NCI-H128 (cell line): ENCODE results near the gene DIAPH1.

Experiments
- DNase-seq: peaks from one replicate; lab custom pipeline; 2025; ENCODE audit not compliant: unreplicated experiment; lab: John Stamatoyannopoulos, UW

The DIAPH1 gene

DNA sequence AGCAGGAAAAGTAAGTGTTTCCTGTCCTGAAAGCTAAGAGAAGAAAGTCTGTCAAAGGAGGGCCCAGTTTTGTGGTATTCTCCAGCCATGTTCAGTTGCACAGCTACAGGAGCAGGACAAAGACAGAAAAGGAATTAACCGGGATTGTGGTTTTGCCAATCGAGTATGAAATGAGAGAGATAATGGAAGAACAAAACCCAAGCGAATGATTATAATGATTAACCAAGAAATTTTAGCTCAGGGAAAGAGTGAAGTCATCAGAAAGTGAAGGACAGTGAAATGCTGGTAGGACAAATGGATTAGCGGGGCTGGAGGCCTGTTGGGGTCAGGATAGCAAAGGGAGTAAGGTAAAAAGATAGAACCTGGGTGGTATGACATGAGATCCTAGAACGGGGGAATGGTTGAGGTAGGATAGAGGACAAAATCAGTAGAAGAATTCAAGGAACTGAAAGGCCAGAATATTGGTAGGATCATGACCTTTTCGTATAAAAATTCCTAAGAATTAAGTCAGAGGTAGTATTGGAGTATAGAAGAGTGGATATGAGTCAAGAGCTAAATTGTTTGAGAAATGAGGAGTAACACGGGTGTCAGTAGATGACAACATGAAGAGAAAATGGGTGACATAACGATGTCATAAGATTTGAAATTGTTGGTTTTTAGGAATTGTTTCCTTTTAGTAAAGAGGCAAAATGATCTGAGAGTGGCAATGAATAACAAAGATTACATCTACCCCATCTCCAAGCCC lies 52.8 kb downstream of the DIAPH1 start:
- DNase-seq = no peak

DNA sequence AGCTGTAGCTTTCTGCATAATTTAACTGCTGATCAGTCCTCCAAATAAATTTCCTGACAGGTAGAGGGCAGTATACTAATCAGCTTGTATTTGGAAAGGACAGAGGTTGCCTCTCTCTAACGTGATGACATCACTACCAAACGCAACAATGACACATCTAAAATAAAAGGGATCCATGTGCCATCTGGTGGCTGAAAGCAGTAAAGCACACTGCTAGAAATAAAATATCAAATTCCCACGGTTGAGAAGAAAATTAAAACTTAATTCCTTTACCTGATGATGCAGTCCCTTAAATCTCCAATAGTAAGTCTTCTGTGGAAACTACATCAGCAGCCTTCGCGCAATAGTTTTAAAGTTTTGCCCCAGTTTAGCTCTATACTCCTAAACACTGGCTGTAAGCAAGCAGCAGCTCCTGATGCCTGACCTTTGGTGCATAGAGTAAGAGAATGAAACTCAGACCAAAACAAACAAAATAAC lies 54.5 kb downstream of the DIAPH1 start:
- peak; percentile 40 for DNase-seq

DNA sequence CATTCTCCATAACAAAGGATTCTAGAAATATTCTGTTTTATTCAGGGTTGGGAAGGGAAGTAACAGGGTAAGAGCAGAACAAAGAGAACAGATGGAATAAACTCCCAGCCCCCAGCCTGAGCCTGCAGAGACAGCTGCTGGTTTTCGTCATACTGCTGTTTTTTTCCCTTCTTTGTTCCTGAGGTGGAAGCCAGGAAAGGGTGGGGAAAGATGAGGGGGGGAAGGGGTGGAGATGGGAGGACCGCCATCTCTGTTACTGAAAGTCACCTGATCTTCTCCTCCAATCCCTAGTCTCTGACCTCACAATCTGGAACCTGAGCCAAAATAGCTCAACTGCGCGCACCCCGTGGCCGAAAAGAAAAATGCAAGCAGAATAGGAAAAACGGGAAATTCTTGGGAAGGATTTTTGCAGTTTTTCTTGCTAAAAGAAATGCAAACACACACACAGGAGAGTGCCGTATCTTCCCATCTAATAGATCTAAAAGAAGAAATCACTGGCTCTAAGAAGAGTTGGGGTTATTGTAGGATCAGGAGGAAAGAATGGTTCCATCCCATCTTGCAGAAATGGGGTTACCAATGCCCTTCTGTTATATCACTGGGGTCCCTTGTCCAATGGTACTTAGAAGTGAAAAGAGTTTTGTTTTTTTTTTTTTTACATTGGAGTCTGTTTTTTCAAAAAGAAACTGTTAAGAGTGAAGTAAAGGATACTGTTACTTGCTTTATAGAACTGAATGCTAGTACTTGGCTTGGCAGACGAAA lies 57.9 kb downstream of the DIAPH1 start:
- DNase-seq = peak; percentile 65

- no peak for DNase-seq
Measured at GRCh38 chr5:141560151-141560550, 58.6 kb downstream of the DIAPH1 start.

DNA sequence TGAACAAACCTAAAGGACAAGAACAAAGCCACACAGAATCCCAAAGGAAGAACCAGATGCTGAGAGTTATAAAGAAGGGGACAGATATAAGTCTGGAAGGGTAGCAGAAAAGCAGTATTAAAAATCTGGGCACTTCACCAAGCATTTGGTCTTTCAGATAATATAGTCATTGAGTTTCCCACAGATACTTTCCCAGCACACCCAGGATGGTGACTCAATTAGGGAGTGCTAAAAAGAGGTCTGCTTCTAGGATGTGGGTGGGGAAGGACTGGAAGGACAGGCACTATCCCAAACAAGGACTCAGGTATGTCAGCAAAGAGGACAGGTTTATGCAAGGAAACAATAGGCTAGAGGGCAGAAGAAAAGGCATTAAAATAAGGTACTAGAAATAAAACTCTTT lies 59.3 kb downstream of the DIAPH1 start:
- DNase-seq = no peak

GRCh38 chr5:141558150-141558549 lies 60.6 kb downstream of the DIAPH1 start:
- no peak for DNase-seq

GRCh38 chr5:141557681-141558136 lies 61.1 kb downstream of the DIAPH1 start:
- DNase-seq = peak; percentile 49

DNA sequence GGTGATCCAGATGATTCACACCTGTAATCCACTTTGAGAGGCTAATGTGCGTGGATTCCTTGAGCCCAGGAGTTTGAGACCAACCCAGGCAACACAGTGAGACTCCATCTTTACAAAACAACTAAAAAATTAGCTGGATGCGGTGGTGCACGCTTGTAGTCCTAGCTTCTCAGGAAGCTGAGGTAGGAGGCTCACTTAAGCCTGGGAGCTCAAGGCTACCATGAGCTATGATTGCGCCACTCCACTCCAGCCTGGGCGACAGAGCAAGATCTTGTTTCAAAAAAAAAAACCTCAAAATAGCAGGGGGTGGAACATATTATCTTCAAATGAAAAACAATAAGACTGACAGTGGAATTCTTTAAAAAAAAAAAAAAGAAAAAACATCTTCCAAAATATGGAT lies 70.9 kb downstream of the DIAPH1 start:
- DNase-seq = no peak

GRCh38 chr5:141547488-141547887 lies 71.3 kb downstream of the DIAPH1 start:
- DNase-seq = no peak

DNA sequence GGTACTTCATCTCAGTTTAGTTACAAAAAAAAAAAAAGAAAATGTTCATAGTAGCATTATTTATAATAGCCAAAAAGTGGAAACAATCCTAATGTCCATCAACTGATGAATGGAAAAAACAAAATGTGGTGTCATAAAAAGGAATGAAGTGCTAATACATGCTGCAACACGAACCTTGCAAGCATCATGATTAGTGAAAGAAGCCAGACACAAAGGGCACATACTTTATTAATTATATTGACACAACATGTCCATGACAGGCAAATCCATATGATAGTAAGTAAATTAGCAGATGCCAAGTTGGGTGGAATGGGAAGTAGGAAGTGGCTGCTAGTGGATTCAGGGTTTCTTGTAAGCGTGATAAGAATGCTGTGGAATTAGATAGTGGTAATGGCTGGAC lies 75.7 kb downstream of the DIAPH1 start:
- no peak for DNase-seq

DNA sequence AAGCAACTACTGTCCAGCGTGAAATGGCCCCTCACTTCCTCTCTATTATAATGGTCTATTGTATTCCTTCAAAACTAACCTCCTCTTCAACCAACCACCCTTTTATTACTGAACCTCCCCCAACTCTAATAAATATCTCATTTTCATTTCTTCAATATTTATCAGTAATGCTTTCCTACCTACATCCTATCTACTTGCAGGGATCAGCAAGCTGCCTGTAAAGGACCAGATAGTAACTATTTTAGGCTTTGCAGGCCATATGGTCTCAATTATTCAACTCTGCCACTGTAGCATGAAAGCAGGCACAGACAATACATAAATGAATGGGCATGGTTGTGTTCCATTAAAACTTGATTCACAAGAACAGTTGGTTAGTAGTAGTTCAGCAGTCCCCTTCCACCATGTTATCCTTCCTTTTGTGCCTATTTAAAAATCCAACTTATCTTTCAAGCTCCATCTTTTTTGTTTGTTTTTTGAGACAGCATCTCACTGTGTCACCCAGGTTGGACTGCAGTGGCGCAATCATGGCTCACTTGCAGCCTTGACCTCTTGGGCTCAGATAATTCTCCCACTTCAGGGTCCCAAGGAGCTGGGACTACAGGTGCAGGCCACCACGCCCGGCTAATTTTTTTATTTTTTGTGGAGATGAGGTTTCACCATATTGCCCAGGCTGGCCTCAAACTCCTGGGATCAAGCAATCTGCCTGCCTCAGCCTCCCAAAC lies 84.1 kb downstream of the DIAPH1 start:
- DNase-seq = no peak

DNA sequence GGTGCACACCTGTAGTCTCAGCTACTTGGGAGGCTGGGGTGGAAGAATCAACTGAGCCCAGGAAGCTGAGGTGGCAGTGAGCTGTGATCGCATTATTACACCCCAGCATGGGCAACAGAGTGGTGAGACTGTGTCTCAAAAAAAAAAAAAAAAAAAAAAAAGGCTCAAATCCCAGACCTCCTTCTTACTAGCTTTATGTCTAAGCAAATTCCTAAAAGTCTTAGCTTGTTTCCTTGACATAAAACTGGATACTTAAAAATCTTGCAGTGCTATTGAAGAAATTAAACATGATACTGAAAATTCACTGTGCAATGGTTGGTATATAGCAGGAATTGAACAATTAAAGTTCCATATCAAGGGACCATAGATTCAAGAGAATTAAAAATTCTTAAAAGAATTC lies 84.9 kb downstream of the DIAPH1 start:
- DNase-seq = no peak

- no peak for DNase-seq
Measured at GRCh38 chr5:141532726-141533125, 86.1 kb downstream of the DIAPH1 start.

DNA sequence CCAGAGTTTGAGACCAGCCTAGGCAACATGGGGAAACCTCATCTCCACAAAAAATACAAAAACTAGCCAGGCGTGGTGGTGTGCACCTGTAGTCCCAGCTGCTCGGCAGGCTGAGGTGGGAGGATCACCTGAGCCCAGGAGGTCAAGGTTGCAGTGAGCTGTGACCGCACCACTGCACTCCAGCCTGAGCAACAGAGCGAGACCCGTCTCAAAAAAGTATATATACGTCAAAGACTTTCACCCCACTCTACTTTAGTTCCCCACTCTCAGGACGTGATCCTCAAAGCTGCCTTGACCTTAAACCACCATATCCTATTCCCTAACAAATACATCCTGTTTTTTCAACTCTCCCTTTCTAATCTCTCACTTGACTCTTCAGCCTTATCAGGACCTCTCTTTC lies 88.9 kb downstream of the DIAPH1 start:
- DNase-seq = no peak

DNA sequence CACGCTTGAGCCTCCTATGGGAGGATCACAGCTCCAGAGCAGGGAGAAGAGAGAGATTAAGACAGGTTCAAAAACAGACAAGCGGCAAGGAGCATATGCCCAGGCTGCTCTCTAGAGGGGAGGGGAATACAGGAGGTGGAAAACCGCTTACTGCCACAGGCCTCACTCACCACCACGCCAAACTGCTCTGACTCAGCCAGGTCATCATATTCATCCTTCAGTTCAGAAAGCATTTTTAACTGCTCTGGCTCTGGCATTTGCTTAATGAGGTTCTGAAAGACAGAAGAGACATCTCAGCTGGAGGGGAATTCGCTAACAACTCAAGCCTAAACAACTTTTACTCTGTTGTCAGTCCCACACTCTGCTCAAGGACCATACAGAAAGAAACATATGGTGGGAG lies 89.8 kb downstream of the DIAPH1 start:
- no peak for DNase-seq

DNA sequence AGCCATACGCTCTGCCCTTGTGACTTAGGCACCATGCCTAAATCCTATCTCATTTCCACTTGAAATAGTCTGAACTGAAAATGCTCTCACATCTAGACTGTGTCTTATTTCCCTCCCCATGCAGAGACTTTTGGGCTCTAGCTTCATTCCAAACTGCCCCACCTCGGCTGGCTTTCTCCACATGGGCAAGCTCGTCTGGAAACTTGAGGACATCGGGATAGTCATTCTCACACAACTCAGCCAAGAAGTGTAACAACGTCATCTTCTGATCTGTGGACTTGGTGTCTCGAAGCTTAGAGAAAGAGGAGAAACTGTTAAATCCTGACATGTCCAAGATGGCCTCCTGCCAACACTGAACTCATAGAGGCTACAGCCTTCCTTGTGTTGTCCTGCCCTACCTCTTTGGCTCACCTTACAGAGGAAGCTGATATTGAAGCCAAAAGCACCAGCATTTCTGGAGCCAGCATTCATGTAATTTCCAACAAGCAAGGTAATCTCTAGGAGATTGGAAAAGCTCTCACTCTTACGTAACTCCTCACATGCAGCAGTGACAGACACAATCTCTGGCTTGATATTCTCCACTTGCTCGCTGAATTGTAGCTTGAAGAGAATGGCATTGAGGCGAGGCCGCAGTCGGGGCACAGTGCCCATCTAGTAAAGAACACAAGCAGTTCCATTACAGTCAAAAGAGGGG lies 90.4 kb downstream of the DIAPH1 start:
- DNase-seq = no peak

DNA sequence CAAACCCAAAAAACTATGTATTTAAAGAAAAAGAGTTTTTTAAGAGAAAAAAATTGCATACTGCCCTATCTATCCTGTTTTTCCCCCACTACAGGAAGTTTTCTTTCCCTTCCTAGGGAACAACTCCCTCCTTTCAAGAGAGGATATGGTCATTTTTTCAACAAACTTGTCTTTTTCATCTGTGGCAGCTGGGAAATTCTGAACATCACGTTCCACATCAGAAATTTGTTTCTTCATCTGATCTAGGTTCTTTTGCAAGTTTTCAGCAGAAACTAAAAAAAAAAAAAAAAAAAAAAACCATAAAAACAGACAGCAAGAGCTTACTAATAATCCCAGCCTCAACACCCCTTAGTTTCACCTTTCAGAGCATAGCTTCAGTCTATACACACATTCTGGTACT lies 91.4 kb downstream of the DIAPH1 start:
- no peak for DNase-seq

- DNase-seq = no peak
Measured at GRCh38 chr5:141525653-141526052, 93.1 kb downstream of the DIAPH1 start.

GRCh38 chr5:141524604-141525597 lies 93.9 kb downstream of the DIAPH1 start:
- peak; percentile 17 for DNase-seq

GRCh38 chr5:141523991-141524390 lies 94.8 kb downstream of the DIAPH1 start:
- no peak for DNase-seq
